Anterior cingulate cortex (tissue), 58 donors: Measurements from ENCODE around the gene TEX29.

Experiments
- DNase-seq, 58 donors: peaks; one replicate each; lab custom pipeline; 2025; lab: John Stamatoyannopoulos, UW

Gene TEX29

DNA sequence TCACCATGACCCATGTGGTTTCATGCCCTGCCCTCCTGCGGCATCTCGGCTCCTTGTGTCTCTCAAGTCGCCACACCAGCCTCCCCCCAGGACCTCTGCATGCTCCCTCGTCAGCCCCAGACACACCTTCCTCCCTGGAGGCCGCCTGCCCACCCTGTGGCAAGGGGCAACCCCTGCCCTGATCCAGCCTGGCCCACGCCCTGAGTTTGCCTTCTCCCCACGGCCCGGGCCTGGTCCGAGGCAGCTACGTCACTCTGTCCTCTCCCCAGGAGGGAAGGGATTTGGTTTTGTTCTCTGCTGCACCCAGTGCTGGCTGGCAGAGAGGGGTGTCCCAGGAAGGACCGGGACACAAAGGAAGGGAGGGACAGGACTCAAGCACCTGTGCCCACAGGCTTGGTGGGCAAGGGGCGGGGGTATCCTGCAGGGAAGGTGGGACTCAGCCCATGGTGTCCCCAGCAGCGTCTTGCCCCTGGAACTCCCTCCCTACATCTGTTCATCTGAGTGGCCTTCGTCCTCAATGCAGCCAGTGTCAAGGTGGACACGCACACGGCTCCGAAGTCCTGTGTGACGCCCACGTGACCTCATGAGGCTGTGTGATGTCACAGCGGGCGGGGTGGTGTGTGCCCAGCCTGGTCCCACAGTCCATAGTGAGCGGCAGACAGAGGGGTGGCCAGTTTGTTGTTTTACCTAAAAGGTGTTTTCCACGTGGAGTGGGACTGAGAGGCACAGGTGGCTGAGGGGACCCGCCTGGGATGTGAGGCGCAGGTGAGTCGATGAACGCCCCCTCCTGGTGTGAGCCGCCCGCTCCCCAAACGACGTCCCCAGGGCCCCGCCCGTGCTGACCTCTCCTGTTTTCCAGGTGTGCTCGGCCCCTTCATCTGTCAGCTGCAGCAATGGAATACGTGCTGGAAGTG lies at the start of gene TEX29:
TEX29 (plus strand) TSS at position 645 of the 914 bp plus-strand sequence; CDS start at position 894, 249 bp downstream.
- no peak for DNase-seq

DNA sequence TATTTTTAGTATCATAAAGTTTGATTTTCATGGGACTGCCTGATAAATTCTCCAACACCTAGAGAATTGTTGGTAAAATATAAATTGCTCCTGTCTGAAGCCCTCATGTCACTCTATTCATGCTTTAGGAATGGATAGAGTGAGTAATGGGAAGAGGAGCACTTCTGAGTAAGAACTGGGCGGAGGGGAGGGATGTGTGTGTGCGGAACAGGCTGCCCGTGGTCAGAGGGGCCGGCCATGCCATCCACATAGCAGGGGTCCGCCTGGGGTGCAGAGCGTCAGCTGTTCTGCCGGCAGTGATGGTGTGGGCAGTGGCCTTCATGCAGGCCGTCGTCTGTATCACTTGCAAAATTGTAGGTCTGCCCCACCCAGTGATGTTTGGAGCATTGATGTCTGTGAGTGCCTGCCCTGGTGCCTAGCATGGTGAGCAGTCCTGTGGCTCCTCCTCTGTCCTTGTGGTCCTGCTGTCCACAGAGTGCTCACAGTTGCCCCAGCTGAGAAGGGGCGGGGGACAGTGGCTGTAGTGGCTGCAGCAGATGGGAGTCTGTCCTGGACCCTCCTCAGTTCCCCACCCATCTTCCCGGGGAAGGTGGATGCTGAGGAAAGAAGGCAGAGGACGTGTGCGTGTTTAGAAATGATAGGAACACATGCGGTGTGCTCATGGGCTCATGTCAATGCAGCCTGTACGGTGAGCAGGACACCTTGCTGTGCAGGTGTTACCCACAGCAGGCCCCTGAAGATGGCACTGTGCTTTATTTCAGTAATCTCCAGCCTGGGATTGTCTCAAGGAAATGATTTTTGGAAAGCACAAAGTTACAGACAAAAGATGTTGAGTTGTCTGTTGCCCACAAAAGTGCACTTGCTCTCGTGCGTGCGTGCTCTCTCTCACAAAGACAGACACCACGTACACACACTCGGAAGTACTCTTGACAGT lies 49.4 kb upstream of the TEX29 start:
- DNase-seq, result no peak

DNA sequence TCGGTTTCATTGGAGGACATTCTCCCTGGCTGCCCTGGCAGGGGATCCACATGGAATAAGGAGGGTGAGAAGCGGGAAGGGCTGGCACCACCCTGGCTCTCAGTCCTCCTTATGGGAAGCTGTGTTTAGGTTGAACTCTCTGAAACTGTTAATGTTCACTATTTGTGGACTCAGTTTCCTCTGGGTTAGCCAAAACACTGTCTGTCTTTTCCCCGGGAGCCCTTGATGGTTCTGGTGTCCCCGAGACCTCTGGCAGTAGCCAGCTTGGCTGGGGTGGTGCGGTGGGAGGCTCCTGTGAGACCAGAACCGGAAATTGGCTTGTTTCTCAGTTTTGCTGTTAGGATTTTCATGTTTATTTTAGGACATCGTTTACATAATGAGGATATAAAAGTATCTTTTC lies 48.3 kb upstream of the TEX29 start:
- no peak for DNase-seq

DNA sequence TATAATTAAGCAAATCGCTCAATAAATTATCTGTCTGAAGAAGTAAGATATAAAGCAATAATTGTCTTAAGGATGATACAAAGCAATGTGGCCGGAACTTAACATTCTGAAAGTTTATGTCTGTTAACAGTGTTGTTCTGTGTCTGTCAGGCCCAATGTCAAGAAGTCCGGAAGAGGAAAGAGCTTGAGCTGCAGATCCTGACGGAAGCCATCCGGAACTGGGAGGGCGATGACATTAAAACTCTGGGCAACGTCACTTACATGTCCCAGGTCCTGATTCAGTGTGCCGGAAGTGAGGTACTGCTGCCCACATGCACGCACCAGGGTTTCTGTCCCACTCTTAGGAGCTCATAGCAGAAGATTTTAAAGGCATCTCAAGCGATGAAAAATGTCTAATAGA lies 45.1 kb upstream of the TEX29 start:
- DNase-seq, result no peak

DNA sequence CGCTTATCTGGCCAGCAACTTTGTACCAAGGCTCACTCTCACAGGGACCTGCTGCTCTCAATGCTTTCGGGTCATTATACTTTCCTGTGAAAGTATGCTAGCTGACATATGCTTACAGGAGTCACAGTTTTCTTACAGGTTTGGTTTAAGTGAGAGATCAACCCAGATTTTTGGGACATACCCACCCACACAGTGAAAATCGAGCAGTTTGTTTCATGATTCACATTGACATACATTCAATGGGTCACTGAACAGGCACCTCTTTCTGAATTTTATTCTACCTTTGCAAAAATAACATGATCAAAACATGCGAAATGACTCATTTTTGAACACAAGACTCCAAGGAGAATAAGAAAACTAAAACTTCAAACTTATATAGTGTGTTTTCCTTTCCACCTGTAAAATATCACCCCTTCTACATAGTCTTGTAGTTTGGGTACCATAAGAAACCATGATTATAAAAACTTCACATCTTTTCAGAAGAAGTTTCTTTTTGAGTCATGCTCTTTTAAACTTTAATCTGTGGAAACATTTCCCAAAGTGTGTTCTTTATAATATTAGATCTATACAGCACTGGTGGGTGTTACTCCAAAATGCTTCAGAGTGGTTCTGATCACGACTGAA lies 44.3 kb upstream of the TEX29 start:
- DNase-seq, result no peak

DNA sequence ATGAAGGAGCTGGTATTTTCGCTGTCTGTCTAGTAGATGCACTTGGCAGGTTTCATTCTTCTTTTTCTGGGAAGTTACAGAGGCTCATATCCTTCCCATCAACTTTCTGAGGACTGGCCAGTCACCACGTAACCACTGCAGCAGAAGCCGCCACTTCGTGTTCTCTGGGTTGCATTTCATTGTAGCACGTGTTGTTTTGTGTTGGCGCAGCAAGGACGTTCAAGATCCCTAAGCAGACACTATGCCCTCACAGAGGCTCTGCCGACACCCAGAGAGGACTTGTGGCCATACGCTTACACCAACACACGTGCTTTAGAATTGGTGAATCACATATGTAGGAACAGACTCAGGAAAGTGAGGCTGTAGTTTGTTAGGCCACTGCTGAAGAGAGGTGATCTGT lies 42.2 kb upstream of the TEX29 start:
- DNase-seq, result peak in 2 of 58 donors; percentile 13 to 24

DNA sequence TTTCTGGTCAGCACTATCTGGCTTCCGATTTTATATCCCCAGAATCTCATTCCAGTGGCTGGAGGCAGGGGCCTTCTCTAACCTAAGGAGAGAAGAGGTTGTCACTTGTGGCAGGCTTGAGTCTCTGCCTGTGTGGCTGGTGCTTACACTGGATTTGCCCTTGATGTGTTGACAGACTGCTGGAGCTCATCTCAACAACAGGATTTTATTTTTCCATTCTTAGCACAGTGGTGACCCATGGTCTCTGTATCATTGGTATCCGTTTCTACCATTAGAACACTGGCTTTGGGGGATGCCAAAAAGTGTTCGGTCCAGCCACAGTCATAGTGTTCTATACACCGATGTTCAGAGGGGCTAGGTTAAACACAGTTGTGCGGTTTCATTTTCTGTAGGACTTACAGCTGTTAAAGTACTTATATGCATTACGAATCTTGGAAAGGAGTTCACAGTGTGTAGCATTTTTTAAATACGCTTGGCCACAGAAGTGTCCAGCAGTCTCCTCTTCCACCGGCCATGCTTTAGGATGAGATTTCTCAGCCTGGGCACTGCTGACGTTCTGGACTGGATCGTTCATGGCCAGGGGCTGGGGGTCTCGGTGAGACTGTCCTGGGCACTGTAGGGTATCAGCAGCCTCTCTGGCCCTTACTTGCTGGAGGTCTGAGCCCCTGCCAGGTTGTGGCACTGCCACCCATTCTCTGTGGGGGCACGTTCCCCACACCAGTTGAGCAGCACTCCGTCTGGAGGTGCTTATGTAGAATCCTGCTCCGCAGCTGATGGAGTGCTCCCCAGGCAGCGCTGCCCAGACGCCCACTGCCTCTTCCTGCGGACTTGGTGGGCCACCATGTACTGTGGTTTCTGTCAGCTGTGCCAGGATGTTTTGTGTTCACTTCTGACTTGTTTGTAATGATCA lies 41.4 kb upstream of the TEX29 start:
- no peak for DNase-seq

DNA sequence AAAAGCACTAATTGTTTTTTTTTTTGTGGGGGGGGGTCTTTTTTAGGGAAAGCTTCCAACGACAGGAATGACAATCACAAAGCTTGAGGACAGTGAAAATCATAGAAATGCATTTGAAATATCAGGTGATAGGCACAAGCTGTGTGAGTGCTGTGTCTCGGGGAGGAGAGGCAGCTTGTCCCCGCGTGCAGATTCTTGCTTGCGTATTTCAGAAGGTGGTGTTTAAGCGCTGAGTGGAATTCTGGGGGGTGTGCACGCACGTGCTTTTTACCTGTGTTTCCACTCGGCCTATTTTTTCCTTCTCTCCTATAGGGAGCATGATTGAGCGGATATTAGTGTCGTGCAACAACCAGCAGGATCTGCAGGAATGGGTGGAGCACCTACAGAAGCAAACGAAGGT lies 40.2 kb upstream of the TEX29 start:
- no peak for DNase-seq

DNA sequence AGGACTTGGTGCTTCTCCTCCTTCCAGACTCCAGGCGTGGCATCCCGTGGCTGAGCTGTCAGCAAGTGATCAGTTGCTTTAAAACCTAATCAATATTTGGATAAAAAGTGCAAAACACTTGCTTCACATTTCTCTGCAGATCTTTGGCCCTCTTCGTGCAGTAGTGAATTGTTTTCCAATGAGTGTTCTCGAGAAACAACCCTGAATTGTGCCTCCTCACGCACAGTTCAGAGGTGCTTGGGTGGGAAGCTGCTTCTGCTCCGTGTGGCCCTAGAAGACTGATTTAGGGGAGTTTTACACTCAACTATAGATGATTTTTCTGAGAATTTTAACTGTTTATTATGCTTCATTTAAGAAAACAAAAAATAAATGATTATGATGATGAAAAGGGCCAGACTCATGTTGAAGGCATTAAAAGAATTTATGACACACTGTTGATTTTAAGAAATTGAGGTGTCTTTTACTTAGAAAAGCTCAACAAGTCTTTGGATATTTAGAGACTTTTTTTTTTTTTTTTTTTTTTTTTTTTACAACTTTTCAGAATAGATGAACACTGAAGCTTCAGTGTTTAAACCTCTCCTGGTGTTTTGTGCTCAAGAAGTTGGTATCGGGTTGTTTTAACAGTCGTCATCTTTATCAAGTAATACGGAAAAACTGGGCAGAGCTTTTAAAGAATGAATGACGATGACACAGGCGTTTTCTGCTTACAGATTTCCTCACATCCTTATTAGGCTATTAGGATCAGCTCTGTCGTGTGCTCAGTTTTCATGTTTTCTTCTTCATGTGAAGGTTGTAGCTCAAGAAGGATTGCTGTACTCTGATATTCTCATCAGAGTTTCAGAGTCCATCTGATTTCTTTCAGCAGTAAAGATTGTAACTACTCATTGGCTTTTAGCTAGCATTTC lies 39.5 kb upstream of the TEX29 start:
- DNase-seq, result no peak

DNA sequence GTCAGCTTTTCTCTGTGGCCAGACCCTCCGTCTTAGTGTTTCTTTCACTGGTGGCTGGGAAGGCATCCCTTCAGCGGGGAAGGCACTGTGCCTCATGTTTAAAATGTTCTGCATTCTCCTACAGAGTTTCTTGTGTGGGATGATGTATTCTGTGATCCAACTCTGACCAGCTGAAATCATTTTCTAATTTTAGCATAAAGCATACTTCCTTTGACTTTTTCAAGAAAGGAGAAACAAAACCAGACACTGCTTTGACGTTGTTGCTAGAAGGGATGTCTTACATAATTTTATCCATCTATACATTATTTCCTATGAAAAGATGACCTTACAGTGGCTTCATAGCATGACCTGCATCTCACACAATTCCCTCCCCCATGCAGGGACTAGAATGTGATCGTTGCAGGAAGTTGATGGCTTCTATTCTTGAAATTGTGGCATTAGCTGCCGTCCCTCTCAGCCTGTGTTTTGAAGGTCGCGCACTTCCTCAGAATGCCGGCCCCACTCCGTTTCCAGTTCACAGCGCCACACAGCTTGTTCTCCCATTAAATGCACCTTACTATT lies 38.6 kb upstream of the TEX29 start:
- peak in 3 of 58 donors; percentile 37 to 59 (median 51) for DNase-seq

DNA sequence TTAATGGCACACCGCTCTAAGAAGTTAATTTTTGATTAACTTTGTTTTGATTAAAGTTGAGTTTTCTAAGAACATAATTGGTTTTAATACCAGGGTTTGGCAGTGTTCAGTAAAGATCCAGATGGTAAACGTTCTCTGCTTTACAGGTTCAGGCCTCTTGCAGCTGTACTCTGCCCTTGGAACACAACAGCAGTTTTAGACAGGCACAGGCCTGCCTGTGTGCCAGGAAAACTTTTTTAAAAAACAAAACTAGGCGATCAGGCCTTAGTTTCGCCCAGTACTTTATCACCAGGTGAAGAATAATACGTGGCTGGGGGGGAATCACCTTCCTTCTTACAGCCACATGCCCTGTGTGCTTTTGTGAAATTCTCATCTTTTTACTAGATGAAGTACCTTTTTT lies 38.0 kb upstream of the TEX29 start:
- no peak for DNase-seq

DNA sequence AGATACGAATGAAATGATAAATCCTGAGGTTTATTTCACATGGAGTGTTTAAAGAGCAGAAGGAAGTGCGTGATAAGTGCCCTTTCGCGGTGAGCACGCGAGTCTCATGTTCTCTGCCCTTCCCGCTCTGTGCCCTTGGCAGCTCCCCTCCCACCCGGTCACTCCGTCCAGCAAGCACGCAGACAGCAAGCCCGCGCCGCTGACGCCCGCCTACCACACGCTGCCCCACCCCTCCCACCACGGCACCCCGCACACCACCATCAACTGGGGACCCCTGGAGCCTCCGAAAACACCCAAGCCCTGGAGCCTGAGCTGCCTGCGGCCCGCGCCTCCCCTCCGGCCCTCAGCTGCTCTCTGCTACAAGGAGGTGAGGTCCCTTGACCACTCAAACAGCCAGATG lies 37.4 kb upstream of the TEX29 start:
- DNase-seq, result no peak

DNA sequence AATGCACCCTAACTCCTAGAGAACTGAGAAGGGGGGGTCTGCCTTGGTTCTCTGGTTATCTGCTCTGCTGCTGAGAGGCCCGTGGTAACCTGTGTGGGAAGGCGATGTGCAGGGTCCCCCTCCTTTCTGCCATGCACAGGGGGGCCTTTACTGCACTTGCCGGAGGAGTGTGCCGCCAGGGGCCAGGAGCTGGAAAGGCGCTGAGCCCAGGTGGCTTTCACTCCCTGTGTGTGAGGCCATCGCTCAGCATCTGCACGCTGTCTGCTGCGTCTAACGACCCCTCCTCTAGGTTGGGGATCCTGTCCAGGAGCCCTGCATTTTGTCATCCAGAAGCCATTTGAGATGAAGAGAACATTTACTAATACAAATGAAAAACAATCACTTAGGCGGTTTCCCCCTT lies 37.0 kb upstream of the TEX29 start:
- no peak for DNase-seq

DNA sequence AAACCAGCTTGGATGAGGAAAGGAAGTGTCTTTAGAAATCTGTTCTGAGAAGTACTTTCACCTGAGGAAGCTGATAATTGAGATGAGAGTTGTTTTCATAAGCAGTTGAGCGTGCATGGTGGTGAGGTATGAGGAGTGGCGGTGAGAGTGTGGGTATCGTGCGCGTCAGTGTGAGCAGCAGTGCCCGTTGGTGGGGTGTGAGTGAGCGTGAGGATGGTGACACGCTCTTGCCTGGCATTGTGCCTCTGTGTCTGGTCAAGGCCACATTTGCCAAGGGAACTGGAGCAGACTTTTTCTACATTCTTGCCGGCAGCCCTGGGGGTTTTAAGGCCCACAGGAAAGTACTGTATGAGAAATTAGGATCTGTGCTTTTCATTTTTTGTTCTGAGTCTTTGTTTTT lies 36.5 kb upstream of the TEX29 start:
- no peak for DNase-seq

DNA sequence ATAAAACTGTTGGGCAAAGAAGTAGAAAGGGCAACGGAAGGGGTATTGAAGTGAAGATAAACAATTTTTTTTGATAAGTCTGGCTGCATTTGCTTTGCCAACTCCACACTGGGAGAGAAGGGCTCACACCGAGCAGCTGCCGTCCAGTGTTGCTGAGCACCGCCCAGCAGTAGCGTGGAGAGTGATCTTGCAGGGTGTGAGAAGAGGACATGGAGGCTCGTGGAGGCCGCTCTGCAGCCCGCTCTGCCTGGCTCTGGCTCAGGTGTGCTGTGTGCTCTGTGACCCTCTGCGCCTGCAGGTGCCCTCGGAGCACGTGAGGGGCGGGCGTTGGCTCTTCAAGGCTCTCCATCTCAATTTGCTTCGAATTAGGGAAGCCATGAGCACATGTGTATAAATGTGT lies 35.9 kb upstream of the TEX29 start:
- no peak for DNase-seq

DNA sequence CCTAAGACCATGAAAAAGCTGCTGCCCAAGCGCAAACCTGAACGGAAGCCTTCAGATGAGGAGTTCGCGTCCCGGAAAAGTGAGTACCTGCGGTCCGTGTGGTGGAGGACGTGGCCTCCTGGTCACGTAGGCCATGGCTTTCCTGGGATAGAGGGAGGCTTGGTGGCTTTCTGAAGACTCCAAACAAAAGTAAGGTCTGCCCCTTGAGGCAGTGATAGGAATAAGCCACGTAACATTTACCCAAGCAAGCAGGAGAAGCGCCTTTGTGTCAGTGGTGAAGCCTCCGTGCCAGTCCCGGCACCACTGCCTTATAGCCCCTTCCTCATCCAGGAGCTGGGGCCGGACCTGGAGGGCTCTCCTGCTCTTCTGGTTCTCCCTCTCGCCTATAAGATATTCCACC lies 34.3 kb upstream of the TEX29 start:
- DNase-seq, result no peak

DNA sequence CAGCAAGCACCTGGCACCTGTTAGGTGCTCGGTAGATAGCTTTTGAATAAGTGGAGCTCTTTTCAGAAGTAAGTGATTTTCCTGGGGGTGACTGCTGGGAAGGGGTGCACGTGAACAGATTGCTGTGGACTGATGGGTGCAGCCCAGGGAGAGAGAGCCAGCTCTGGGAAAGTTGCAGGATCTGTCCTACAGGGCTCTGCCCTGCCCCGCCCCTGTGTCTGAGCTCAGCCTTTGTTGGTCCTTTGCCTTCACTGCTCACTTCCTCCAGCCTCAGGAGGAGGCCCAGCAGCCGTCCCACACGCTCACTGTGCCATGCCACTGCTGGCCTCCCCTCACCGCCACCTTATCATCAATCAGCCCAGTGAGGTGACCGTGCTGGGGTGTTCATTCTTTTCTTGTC lies 33.7 kb upstream of the TEX29 start:
- no peak for DNase-seq

DNA sequence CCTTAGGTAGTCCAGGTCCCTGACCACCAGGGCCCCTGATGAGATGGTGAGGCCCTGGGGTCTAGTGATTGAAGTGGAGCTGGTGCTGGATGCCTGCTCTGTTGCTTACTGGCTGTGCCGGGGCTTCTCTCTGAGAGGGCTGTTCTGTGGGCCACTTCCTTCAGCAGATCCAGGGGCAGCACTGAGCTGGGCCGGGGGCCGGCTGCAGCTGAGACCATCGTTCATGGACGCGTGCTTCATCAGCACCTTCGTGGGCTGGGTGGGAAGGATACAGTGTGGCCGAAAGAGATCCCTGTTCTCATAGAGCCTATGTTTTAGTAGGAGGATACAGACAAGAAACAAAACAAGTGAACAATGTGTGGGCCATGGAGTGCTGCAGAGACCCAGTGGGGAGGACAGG lies 33.2 kb upstream of the TEX29 start:
- DNase-seq, result no peak
